EH (cell line): Measurements from ENCODE around the gene GALM.

Source experiments
- DNase-seq: peaks from one replicate; pipeline ENCODE4 v3.0.0-alpha.2; 2015; ENCODE audit warnings: low read depth

Gene GALM

GRCh38 chr2:38775097-38775920, 109.4 kb downstream of the GALM start:
- DNase-seq = no peak

- DNase-seq = no peak
Measured at GRCh38 chr2:38775921-38776225, 110.0 kb downstream of the GALM start.

GRCh38 chr2:38776531-38776930, 110.6 kb downstream of the GALM start:
- no peak for DNase-seq

- DNase-seq = no peak
Measured at GRCh38 chr2:38778687-38779082, 112.8 kb downstream of the GALM start.

- DNase-seq = no peak
Measured at GRCh38 chr2:38783586-38783985, 117.7 kb downstream of the GALM start.
